ENCODE measurements around the gene C5orf58. TPM values are rescaled to one million over a fixed set of nuclear protein-coding genes. Genes with fewer than 3 reads are reported as not detected.

The C5orf58 gene
- total and polyA plus RNA-seq, 2 donors from 2014 or later, result not detected

DNA sequence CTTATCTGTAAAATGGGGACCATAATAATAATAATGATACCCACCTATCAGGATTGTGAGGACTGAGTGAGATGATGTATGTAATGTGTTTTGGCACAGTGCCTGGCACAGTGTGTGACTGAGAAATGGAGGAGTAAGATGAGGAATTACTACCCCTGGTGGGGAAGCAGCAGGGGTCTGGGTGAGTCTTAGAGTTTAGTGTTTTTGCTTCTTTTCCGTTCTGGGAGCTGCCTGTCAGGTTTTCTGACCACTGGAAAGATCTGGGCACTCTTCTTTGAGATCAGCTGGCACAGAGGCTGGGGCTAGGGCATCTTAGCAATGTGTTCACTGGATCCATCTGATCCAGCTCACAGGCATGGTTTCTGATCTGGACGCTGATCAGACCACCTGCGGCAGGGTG is 56.3 kb downstream of the C5orf58 start:
- FAIRE-seq (no peak), DNase-seq (no peak)
- Histone ChIP-seq H3K27me3 (ENCODE audit: control insufficient read depth, insufficient read depth, low read length) (no peaks in the 10 kb centered on the region), H3K4me1 (ENCODE audit: control insufficient read depth in 2 of 3, insufficient read depth in 2 of 3, low read depth in 1 of 3, low read length in 3 of 3) (peaks cover 0 to 7% (median 0%) of the 10 kb centered on the region in 3 donors), H3K36me3 (ENCODE audit: control insufficient read depth in 2 of 3, insufficient read depth in 3 of 3, low read length in 3 of 3) (no peaks in the 10 kb centered on the region), H3K4me3 (ENCODE audit: low read length in 3 of 3) (no peak overlapping the region), H3K9ac (ENCODE audit: low read length in 3 of 3) (no peak overlapping the region), H3K9me3 (ENCODE audit: control insufficient read depth in 2 of 3, insufficient read depth in 1 of 3, low read length in 3 of 3) (peaks cover 0 to 2% (median 0%) of the 10 kb centered on the region in 3 donors), H3K27ac (ENCODE audit: low read depth in 2 of 2, low read length in 2 of 2) (no peak overlapping the region)
- intact Hi-C loops (cut with DNase I), result no loop called here
- TF ChIP-seq, protein P1, sequence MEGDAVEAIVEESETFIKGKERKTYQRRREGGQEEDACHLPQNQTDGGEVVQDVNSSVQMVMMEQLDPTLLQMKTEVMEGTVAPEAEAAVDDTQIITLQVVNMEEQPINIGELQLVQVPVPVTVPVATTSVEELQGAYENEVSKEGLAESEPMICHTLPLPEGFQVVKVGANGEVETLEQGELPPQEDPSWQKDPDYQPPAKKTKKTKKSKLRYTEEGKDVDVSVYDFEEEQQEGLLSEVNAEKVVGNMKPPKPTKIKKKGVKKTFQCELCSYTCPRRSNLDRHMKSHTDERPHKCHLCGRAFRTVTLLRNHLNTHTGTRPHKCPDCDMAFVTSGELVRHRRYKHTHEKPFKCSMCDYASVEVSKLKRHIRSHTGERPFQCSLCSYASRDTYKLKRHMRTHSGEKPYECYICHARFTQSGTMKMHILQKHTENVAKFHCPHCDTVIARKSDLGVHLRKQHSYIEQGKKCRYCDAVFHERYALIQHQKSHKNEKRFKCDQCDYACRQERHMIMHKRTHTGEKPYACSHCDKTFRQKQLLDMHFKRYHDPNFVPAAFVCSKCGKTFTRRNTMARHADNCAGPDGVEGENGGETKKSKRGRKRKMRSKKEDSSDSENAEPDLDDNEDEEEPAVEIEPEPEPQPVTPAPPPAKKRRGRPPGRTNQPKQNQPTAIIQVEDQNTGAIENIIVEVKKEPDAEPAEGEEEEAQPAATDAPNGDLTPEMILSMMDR (IDR thresholded peaks at IDR 0.05; ENCODE audit: borderline replicate concordance, extremely low read depth, insufficient read depth), result no peak

DNA sequence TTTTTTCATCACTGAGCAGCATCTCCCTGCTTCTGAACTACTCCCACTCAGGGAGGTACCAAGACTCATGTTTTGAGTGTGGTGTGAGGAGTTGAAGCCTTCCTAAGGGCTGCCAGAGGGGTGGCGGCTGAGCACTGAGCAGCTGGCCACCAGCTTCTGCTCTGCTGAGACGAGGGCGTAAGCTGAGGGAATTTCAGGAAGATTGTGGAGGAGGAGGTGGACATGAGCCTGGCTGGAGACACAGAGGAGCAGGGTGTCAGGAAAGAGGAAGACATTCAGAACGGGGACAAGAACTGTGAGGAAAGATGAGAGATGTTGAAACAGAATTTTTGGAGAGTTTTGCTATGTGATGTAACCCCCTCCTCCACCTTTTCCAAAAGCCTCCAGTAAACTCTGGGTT is 57.0 kb downstream of the C5orf58 start:
- TF ChIP-seq, protein P1 (IDR thresholded peaks at IDR 0.05; ENCODE audit: borderline replicate concordance, extremely low read depth, insufficient read depth), result no peak
- FAIRE-seq, result no peak
- Histone ChIP-seq H3K9me3 (ENCODE audit: control insufficient read depth in 2 of 3, insufficient read depth in 1 of 3, low read length in 3 of 3) (no peaks in the 10 kb centered on the region), H3K27me3 (ENCODE audit: control insufficient read depth, insufficient read depth, low read length) (no peaks in the 10 kb centered on the region), H3K4me3 (ENCODE audit: low read length in 3 of 3) (no peak overlapping the region), H3K27ac (ENCODE audit: low read depth in 2 of 2, low read length in 2 of 2) (no peak overlapping the region), H3K36me3 (ENCODE audit: control insufficient read depth in 2 of 3, insufficient read depth in 3 of 3, low read length in 3 of 3) (no peaks in the 10 kb centered on the region), H3K4me1 (ENCODE audit: control insufficient read depth in 2 of 3, insufficient read depth in 2 of 3, low read depth in 1 of 3, low read length in 3 of 3) (peaks cover 0 to 7% (median 0%) of the 10 kb centered on the region in 3 donors), H3K9ac (ENCODE audit: low read length in 3 of 3) (no peak overlapping the region)
- DNase-seq, result no peak
- intact Hi-C loops (cut with DNase I), result no loop called here

DNA sequence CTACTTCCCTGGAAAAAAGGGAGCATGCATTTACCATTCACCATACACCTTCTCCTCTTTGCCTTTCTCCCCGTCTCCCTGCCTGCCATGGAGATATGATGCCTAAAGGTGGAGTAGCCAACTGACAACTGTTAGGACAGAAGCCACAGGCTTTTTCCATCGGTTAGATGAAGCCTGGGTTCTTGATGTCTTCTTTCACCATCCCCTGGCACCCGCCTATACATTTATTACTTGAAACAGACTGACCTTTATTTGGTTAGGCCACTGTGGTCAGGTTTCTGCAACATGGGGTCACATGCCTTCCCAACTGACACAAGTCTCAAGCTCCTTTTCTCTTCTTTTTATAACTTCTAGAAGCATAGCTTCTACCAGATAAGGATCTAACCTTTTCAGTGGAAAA is 57.7 kb downstream of the C5orf58 start:
- H3K27ac ChIP-seq (ENCODE audit: low read depth in 2 of 2, low read length in 2 of 2), result no peak overlapping the region
- no peak for DNase-seq
- no peak overlapping the region for H3K4me3 ChIP-seq (ENCODE audit: low read length in 3 of 3)
- H3K27me3 ChIP-seq (ENCODE audit: control insufficient read depth, insufficient read depth, low read length), result no peaks in the 10 kb centered on the region
- intact Hi-C loops (cut with DNase I), result no loop called here
- H3K4me1 ChIP-seq (ENCODE audit: control insufficient read depth in 2 of 3, insufficient read depth in 2 of 3, low read depth in 1 of 3, low read length in 3 of 3), result peaks cover 0 to 7% (median 0%) of the 10 kb centered on the region in 3 donors
- no peak for FAIRE-seq
- H3K36me3 ChIP-seq (ENCODE audit: control insufficient read depth in 2 of 3, insufficient read depth in 3 of 3, low read length in 3 of 3), result no peaks in the 10 kb centered on the region
- no peaks in the 10 kb centered on the region for H3K9me3 ChIP-seq (ENCODE audit: control insufficient read depth in 2 of 3, insufficient read depth in 1 of 3, low read length in 3 of 3)
- TF ChIP-seq, protein P1 (IDR thresholded peaks at IDR 0.05; ENCODE audit: borderline replicate concordance, extremely low read depth, insufficient read depth), result no peak
- H3K9ac ChIP-seq (ENCODE audit: low read length in 3 of 3), result no peak overlapping the region
